Esophagus muscularis mucosa (tissue), 4 donors: ENCODE results near the gene GRIA4.

ENCODE experiments used
- EP300 ChIP-seq: sonication (generic); formaldehyde crosslinking; IDR thresholded peaks from one replicate; pipeline ENCODE4 v1.6.1; 2017; ENCODE audit warnings: antibody characterized with exemption
- POLR2A ChIP-seq: fragments of 450-650 bp; IDR thresholded peaks from one replicate; pipeline ENCODE4 v1.6.1; 2017; ENCODE audit warnings: antibody characterized with exemption, moderate library complexity, mild to moderate bottlenecking, low read depth
- POLR2AphosphoS5 ChIP-seq, 2 donors: sonication (generic); formaldehyde crosslinking; IDR thresholded peaks; one replicate each; pipeline ENCODE4 v1.6.1; 2017; ENCODE audit warnings: antibody characterized with exemption in 2 of 2
- TF ChIP-seq, protein P1 (sequence below), 3 experiments: fragments of 200-600 bp in 2 of 3; fragments of 450-650 bp in 1 of 3; sonication (generic) in 2 of 3; IDR thresholded peaks; one replicate each; pipeline ENCODE4 v1.5.1; 2017 to 2019; ENCODE audit warnings: antibody characterized with exemption in 3 of 3, mild to moderate bottlenecking in 2 of 3, moderate library complexity in 1 of 3

DNA sequence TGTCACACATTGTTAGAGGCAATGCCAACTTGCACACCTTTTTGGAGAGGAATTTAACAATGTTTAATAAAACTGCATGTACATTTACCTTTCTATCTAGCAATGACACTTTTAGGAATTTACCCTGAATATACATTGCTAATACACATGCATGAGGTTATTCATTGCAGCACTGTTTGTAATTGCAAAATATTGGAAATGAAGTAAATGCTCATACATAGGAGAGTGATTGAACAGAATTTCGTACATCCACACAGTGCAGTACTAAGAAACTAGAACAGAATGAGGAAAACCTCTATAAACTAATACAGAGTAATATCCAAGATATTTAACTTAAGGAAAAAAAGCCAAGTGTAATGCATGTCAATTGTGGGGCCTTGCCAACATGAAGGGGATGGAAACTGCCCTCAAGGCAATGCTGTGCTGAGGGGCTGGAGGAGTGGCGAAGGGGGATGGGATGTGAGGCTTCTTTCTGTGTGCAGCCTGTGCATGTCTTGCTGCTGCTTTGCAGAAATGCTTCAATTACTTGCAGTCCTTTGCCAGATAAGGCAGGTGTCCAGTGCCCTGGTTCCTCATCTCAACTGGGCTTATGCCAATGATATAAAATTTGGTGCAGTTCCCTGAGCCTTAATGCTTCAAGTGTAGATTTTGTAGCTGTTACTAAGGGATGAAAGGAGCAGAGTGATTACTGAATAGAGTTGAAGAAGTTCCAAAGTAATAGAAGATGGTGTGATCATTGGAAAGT, 96.1 kb downstream of the GRIA4 start:
- TF ChIP-seq, protein P1, sequence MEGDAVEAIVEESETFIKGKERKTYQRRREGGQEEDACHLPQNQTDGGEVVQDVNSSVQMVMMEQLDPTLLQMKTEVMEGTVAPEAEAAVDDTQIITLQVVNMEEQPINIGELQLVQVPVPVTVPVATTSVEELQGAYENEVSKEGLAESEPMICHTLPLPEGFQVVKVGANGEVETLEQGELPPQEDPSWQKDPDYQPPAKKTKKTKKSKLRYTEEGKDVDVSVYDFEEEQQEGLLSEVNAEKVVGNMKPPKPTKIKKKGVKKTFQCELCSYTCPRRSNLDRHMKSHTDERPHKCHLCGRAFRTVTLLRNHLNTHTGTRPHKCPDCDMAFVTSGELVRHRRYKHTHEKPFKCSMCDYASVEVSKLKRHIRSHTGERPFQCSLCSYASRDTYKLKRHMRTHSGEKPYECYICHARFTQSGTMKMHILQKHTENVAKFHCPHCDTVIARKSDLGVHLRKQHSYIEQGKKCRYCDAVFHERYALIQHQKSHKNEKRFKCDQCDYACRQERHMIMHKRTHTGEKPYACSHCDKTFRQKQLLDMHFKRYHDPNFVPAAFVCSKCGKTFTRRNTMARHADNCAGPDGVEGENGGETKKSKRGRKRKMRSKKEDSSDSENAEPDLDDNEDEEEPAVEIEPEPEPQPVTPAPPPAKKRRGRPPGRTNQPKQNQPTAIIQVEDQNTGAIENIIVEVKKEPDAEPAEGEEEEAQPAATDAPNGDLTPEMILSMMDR (IDR thresholded peaks at IDR 0.05) = no peak
- TF ChIP-seq POLR2AphosphoS5 (IDR thresholded peaks at IDR 0.05) = no peak
- no peak for TF ChIP-seq POLR2A
- no peak for TF ChIP-seq EP300
